ENCODE measurements around the gene SUPT6H. TPM values are rescaled to one million over a fixed set of nuclear protein-coding genes. Genes with fewer than 3 reads are reported as not detected.

The SUPT6H gene
- total and polyA plus RNA-seq, 2 of the 4 experiments (the other 2 are of a cell fraction): 41.4 to 44.8 TPM

DNA sequence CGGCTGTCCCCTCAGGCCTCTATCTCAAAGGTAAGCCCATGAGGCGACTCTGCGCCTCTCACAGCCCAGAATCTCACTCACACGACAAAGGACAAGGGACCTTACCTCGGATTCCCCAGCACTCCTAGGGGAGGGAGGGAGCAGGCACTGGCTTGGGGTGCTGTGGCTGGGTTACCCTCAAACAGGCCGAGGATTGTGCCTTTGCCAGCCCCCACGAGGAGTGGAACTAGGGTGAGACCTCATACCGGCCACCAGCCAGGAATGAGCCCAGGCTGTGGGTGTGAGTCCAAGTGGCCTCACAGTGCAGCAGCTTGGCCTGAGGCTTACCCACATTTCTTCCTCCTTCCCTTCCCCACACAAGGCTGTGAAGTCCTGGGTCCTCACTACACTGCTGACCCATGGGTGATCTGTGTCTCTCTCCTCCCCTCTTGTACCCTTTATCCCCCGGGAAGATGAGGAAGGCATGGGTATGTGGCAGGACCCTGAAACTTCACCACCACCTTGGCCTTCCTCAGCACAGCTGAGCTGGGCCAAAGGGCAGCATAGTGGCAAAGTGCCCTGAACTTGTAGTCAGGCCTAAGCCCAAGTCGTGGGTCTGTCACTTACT lies 43.8 kb downstream of the SUPT6H start:
- peaks cover 8% of the 10 kb centered on the region for H3K9me1 ChIP-seq (ENCODE audit: insufficient read depth, low read length)
- peaks cover 49% of the 10 kb centered on the region for H3K36me3 ChIP-seq (ENCODE audit: control insufficient read depth, insufficient read depth, low read length)
- WGBS, 2 experiments (ENCODE audit: extremely low coverage in 2 of 2, insufficient read length in 1 of 2): no CpG with 5 or more reads among the region's 10 CpGs

More for the DNA sequence above, 43.8 kb downstream of the SUPT6H start:
- H3K4me2 ChIP-seq (ENCODE audit: low read depth, low read length): no peak overlapping the region
- no peak overlapping the region for H3K14ac ChIP-seq (replicated peaks; ENCODE audit: low read depth, low read length)
- peaks cover 6 to 12% of the 10 kb centered on the region in 2 experiments; a peak in 3 of 4 replicates for H3K79me1 ChIP-seq (ENCODE audit: low read depth in 1 of 2, low read length in 2 of 2)
- H3K18ac ChIP-seq (ENCODE audit: low read depth, low read length): no peak overlapping the region
- H2AFZ ChIP-seq (replicated peaks; ENCODE audit: low read length, poor library complexity): no peak overlapping the region
- no peak overlapping the region for H3K4ac ChIP-seq (ENCODE audit: low read depth, low read length)
- H4K20me1 ChIP-seq (ENCODE audit: insufficient read depth, low read length): no peaks in the 10 kb centered on the region
- ChIA-PET CTCF (no interaction called here), POLR2A (ENCODE audit: unreplicated experiment) (no interaction called here)
- H3K27ac ChIP-seq (ENCODE audit: insufficient read depth, low read length): no peak overlapping the region
- no peak overlapping the region for H3K56ac ChIP-seq (ENCODE audit: extremely low read depth, insufficient read depth, low read length)
- in situ Hi-C loops (cut with MboI; ENCODE audit: low sequenced_read_pairs): no loop called here
- BruUV-seq (replicated peaks): no TSS peak
- ATAC-seq (ENCODE audit: low read depth) (no peak), DNase-seq (no peak)
- no peaks in the 10 kb centered on the region for H3K27me3 ChIP-seq (ENCODE audit: control insufficient read depth, insufficient read depth, low read length)
- H3K9me3 ChIP-seq (ENCODE audit: control insufficient read depth, insufficient read depth, low read length): no peaks in the 10 kb centered on the region
- no peak overlapping the region for H2BK20ac ChIP-seq (ENCODE audit: low read depth, low read length)
- no peak overlapping the region for H2BK15ac ChIP-seq (ENCODE audit: low read depth, low read length)
- H3K4me3 ChIP-seq (ENCODE audit: insufficient read depth, low read depth, low read length): no peak overlapping the region
- no peak overlapping the region for H4K91ac ChIP-seq (ENCODE audit: insufficient read depth, low read depth, low read length)
- no peak for TF ChIP-seq POLR2A (IDR thresholded peaks at IDR 0.05; ENCODE audit: low read depth, low read length)
- no peak for TF ChIP-seq CEBPB (IDR thresholded peaks at IDR 0.05; ENCODE audit: low read depth, low read length)
- TF ChIP-seq RFX5 (IDR thresholded peaks at IDR 0.05; ENCODE audit: low read depth, low read length): no peak
- TF ChIP-seq RAD21 (IDR thresholded peaks at IDR 0.05; ENCODE audit: low read length): no peak
- TF ChIP-seq, protein P1, sequence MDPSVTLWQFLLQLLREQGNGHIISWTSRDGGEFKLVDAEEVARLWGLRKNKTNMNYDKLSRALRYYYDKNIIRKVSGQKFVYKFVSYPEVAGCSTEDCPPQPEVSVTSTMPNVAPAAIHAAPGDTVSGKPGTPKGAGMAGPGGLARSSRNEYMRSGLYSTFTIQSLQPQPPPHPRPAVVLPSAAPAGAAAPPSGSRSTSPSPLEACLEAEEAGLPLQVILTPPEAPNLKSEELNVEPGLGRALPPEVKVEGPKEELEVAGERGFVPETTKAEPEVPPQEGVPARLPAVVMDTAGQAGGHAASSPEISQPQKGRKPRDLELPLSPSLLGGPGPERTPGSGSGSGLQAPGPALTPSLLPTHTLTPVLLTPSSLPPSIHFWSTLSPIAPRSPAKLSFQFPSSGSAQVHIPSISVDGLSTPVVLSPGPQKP (IDR thresholded peaks at IDR 0.05; ENCODE audit: borderline replicate concordance, low read depth, low read length): no peak
- TF ChIP-seq MAZ (IDR thresholded peaks at IDR 0.05; ENCODE audit: borderline replicate concordance, low read depth, low read length): no peak
- no peak for TF ChIP-seq FOS (IDR thresholded peaks at IDR 0.05; ENCODE audit: low read depth, low read length)
- no peak for TF ChIP-seq SMC3 (IDR thresholded peaks at IDR 0.05; ENCODE audit: low read depth, low read length)
- no peak for TF ChIP-seq CHD1 (IDR thresholded peaks at IDR 0.05; ENCODE audit: low read depth, low read length)
- no peak for TF ChIP-seq MAFK (IDR thresholded peaks at IDR 0.05; ENCODE audit: low read depth, low read length)
- TF ChIP-seq RCOR1 (IDR thresholded peaks at IDR 0.05; ENCODE audit: insufficient replicate concordance, low read length): no peak
- TF ChIP-seq MXI1 (IDR thresholded peaks at IDR 0.05; ENCODE audit: borderline replicate concordance, low read depth, low read length): no peak
- TF ChIP-seq, protein P2, sequence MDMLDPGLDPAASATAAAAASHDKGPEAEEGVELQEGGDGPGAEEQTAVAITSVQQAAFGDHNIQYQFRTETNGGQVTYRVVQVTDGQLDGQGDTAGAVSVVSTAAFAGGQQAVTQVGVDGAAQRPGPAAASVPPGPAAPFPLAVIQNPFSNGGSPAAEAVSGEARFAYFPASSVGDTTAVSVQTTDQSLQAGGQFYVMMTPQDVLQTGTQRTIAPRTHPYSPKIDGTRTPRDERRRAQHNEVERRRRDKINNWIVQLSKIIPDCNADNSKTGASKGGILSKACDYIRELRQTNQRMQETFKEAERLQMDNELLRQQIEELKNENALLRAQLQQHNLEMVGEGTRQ (IDR thresholded peaks at IDR 0.05; ENCODE audit: low read depth, low read length): no peak
- TF ChIP-seq NFE2L2 (IDR thresholded peaks at IDR 0.05; ENCODE audit: low read depth, low read length): no peak
- TF ChIP-seq, protein P3, sequence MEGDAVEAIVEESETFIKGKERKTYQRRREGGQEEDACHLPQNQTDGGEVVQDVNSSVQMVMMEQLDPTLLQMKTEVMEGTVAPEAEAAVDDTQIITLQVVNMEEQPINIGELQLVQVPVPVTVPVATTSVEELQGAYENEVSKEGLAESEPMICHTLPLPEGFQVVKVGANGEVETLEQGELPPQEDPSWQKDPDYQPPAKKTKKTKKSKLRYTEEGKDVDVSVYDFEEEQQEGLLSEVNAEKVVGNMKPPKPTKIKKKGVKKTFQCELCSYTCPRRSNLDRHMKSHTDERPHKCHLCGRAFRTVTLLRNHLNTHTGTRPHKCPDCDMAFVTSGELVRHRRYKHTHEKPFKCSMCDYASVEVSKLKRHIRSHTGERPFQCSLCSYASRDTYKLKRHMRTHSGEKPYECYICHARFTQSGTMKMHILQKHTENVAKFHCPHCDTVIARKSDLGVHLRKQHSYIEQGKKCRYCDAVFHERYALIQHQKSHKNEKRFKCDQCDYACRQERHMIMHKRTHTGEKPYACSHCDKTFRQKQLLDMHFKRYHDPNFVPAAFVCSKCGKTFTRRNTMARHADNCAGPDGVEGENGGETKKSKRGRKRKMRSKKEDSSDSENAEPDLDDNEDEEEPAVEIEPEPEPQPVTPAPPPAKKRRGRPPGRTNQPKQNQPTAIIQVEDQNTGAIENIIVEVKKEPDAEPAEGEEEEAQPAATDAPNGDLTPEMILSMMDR (conservative IDR thresholded peaks at IDR 0.05; ENCODE audit: low read depth, low read length): no peak
- TF ChIP-seq BHLHE40 (IDR thresholded peaks at IDR 0.05; ENCODE audit: low read depth, low read length): no peak
- no peak overlapping the region for H2AK5ac ChIP-seq (ENCODE audit: low read depth, low read length)
- no peak overlapping the region for H3K23ac ChIP-seq (ENCODE audit: low read depth, low read length)
- H2AK9ac ChIP-seq (replicated peaks; ENCODE audit: low read depth, low read length, poor library complexity): no peak overlapping the region
- no peak overlapping the region for H4K8ac ChIP-seq (ENCODE audit: low read depth in 2 of 2, low read length in 2 of 2)
- no peak overlapping the region for H2BK120ac ChIP-seq (ENCODE audit: low read depth, low read length)
- H3K9ac ChIP-seq (ENCODE audit: low read depth, low read length): no peak overlapping the region
- H4K5ac ChIP-seq (ENCODE audit: low read depth, low read length): no peak overlapping the region
- H2BK5ac ChIP-seq (ENCODE audit: low read depth, low read length, poor library complexity, severe bottlenecking): no peak overlapping the region
- dilution Hi-C loops (cut with HindIII; ENCODE audit: low sequenced_read_pairs, unreplicated experiment): no loop called here
- peaks cover 2% of the 10 kb centered on the region; the same call in 1 of the 2 replicates for H3K4me1 ChIP-seq (ENCODE audit: control insufficient read depth, insufficient read depth, low read length)
- intact Hi-C loops (cut with micrococcal nuclease): no loop called here

Data from IMR-90 (cell line).